Esophagus muscularis mucosa (tissue), 4 donors: Measurements from ENCODE around the gene EYA4.

Experiments used
- EP300 ChIP-seq: sonication (generic); formaldehyde crosslinking; IDR thresholded peaks from one replicate; pipeline ENCODE4 v1.6.1; 2017; ENCODE audit warnings: antibody characterized with exemption
- POLR2A ChIP-seq: fragments of 450-650 bp; IDR thresholded peaks from one replicate; pipeline ENCODE4 v1.6.1; 2017; ENCODE audit warnings: antibody characterized with exemption, moderate library complexity, mild to moderate bottlenecking, low read depth
- TF ChIP-seq, protein P1 (sequence below), 3 experiments: fragments of 200-600 bp in 2 of 3; fragments of 450-650 bp in 1 of 3; sonication (generic) in 2 of 3; IDR thresholded peaks; one replicate each; pipeline ENCODE4 v1.5.1; 2017 to 2019; ENCODE audit warnings: antibody characterized with exemption in 3 of 3, mild to moderate bottlenecking in 2 of 3, moderate library complexity in 1 of 3

GRCh38 chr6:133208183-133208755 is 32.9 kb upstream of the EYA4 start:
- TF ChIP-seq, protein P1, sequence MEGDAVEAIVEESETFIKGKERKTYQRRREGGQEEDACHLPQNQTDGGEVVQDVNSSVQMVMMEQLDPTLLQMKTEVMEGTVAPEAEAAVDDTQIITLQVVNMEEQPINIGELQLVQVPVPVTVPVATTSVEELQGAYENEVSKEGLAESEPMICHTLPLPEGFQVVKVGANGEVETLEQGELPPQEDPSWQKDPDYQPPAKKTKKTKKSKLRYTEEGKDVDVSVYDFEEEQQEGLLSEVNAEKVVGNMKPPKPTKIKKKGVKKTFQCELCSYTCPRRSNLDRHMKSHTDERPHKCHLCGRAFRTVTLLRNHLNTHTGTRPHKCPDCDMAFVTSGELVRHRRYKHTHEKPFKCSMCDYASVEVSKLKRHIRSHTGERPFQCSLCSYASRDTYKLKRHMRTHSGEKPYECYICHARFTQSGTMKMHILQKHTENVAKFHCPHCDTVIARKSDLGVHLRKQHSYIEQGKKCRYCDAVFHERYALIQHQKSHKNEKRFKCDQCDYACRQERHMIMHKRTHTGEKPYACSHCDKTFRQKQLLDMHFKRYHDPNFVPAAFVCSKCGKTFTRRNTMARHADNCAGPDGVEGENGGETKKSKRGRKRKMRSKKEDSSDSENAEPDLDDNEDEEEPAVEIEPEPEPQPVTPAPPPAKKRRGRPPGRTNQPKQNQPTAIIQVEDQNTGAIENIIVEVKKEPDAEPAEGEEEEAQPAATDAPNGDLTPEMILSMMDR (IDR thresholded peaks at IDR 0.05): no peak
- TF ChIP-seq POLR2A: no peak
- TF ChIP-seq EP300: no peak
